Hippocampal formation (tissue), 2 donors: ENCODE measurements around the gene SPSB3.

Experiments
- DNase-seq, 2 donors: peaks; one replicate each; lab custom pipeline; 2025; lab: John Stamatoyannopoulos, UW

The SPSB3 gene

DNA sequence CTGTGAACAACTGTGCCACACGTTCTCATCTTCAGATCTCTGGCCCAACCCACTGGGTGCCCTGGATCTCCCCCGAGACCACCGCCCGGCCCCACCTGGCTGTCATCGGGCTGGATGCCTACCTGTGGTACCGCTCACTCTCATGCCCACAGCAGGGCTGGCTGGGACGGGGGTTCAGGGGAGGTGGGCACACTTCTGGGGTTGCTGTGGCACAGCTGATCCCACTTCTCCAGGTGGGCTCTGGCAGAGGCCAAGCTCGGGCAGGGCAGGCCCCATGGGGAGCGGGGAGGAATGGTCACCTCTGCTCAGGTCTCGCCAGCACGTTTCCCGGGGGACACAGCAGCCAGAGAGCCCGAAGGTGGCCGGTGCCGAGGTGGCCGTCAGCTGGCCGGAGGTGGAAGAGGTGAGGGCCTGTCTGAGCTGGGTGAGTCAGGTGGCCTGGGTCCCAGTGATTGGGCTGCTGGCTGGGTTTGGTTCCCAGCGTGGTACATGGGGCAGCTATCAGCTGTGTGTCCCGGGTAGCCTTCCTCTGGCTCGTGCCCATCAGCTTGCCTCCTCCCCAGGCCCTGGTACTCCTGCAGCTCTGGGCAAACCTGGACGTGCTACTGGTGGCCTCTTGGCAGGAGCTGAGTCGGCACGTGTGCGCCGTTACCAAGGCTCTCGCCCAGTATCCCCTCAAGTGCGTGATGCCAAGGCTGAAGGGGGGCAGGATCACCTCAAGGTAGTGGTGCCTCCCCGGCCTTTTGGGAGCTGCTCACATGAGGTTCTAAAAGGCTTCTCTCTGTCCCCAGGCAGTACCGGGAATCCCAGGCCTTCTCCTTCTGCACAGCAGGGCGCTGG is 7.1 kb downstream of the SPSB3 start:
- no peak for DNase-seq

DNA sequence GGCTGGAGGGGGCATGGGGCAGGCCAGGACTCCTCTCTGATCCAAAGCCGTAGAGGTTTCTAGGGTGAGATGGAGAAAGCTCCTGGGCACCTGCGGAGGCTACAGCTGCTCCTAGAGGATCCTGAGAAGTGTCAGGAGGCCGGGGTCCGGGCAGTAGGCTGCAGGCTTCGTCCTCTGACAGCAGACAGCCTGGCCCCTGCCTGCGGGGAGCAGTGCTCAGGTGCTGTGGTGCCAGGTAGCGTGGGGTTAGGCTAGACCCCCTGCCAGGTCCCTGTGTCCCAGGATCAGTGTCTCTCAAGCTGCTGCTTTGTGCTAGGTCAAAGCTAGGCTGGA is 8.0 kb downstream of the SPSB3 start:
- no peak for DNase-seq

DNA sequence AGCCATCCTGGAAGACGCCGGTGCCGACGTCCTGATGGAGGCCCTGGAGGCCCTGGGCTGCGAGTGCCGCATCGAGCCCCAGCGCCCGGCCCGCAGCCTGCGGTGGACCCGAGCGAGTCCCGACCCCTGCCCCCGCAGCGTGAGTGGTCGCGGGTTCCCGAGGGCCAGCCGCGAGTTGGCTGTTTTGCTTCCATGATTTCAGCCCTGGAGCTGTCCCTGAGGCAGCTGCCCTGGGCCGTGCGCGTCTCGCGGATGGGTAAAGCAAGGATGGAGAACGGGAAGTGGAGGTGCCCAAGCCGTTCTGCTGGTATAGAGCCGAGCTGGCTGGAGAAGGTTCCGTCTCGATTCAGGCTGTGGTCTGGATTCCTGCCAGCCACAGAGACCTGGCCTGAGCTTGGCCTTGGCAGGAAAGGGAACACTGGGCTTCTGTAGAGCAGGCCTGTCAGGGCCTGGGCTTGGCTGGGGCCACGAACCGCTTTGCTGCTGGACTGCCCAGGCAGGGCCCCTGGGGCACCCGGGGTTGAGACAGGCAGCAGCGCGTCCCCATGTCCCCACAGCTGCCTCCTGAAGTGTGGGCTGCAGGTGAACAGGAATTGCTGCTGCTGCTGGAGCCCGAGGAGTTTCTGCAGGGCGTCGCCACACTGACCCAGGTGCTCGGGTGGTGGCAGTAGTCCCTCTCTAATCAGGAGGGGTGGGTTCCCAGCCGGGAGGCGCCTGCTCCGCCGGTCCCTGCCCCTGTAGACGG is 8.5 kb downstream of the SPSB3 start:
- no peak for DNase-seq

DNA sequence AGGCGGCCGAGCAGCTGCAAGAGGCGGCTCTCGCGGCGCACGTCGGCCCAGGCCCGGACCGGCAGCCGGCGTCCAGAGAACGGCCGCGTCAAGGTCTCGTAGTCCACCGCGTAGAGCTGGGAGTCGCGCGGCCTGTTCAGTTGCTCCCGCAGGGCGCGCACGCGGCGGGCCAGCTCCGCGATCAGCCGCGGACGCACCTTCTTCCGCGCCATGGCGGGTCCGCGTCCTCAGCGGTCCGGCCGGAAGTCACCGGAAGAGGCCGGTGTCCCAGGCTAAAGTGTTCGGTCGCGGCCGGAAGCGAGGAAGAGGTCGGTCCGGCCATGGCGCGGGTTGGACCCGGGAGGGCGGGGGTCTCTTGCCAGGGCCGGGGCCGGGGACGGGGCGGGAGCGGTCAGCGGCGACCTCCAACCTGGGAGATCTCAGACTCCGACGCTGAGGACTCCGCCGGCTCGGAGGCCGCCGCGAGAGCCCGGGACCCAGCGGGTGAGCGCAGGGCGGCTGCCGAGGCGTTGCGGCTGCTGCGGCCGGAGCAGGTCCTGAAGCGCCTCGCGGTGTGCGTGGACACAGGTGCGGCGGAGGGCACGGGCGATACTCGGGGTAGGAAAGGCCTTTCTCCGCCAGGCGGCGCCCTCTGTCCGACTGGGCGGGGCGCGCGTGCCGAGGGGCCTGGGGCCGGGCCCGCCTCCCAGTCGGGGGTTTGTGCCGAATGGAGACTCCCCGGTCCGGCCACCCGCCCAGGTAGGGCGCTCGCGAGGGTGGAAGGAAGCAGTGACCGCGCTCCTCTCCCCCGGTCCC is 9.3 kb downstream of the SPSB3 start, which contains the start of gene MRPS34:
Gene MRPS34, minus strand, starts transcription at position 227 of the 795 bp plus-strand sequence. Its CDS starts 15 bp downstream, at position 212.
- DNase-seq: peak; percentile 70 to 74

DNA sequence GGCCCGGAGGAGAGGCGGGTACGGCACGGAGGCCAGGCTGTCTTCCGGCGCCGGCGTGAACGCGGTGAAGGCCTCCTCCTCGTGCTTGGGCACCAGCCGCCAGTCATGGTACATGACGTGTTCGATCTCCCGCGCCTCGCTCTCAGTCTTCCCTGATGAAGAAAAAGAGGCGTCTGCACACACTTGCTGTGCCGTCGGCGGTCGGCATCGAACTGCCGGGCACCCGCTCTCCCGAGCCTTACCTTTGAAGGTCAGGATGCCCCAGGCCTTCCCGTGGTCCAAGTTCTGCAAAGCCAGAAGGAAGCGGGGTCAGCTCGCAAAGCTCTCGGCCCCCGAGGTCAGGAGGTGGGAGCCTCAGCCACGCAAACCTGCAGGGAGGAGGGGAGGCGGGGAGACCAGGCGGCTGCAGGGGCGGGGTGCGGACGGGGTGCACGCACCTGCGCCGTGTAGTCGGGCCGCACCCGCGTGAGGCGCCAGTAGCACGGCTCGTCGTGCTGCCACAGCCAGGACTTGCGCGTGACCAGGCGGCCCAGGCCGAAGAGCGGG is 9.9 kb downstream of the SPSB3 start, which contains the start of gene EME2:
Gene EME2, plus strand, starts transcription at position 449 of the 546 bp plus-strand sequence. CDS start 418 bp downstream, outside the sequence.
- DNase-seq: no peak

DNA sequence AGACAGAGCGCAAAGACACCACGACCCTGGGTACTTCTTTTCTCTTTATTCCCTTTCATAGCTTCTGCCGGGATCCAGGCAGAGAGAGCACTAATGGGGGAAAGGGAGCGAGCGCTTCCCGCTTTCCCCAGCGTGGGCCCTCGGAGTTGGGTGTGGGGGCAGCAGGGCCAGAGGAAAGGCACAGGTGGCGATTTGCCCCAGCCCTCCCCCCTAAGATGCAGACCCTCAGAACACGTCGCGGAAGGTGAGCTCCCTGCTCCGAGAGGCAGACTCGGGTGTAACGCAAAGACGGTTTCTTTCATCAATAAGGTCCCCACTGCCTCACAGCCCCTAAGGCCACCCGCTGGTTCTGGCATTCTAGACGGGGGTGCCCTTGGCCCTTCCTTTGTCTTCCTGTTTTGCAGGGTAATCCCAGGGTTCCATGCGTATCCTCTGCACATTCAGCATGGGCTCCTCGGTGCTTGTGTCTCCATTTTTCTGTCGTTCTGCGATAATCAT is 10.5 kb downstream of the SPSB3 start:
- no peak for DNase-seq

DNA sequence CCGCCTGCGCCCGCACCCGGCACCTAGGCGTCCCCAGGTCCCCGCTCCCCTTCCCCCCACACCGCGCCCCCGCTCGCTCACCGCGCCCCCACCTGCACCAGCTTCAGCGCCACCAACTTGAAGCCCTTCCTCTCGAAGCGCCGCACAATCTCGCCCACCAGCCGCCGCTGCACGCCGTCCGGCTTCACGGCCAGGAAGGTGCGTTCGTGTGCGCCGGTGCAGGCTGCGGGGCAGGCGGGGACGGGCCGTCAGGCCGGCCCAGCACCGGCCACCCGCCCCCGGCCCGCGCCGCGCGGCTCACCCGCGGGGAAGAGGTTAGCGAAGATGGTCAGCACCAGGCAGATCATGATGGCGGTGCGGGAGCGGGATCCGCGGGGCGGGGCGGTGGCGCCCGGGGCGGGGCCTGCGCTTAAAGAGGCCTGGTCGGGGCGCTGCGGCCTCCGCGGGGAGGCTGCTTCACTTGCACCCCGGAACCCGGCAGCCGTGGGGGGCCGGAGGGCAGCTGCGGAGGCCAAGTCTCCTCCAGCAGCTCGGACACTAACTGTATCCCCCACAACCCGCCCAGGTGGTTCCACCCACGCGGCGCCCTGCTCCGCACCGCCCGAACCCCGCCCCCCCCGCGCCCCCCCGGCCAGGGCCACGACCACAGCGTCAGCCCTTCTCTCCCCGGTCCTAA is 11.0 kb downstream of the SPSB3 start, which contains the start of gene NME3:
Gene NME3, minus strand, starts transcription at position 356 of the 676 bp plus-strand sequence. Its CDS starts 9 bp downstream, at position 347.
- peak; percentile 41 to 62 for DNase-seq

DNA sequence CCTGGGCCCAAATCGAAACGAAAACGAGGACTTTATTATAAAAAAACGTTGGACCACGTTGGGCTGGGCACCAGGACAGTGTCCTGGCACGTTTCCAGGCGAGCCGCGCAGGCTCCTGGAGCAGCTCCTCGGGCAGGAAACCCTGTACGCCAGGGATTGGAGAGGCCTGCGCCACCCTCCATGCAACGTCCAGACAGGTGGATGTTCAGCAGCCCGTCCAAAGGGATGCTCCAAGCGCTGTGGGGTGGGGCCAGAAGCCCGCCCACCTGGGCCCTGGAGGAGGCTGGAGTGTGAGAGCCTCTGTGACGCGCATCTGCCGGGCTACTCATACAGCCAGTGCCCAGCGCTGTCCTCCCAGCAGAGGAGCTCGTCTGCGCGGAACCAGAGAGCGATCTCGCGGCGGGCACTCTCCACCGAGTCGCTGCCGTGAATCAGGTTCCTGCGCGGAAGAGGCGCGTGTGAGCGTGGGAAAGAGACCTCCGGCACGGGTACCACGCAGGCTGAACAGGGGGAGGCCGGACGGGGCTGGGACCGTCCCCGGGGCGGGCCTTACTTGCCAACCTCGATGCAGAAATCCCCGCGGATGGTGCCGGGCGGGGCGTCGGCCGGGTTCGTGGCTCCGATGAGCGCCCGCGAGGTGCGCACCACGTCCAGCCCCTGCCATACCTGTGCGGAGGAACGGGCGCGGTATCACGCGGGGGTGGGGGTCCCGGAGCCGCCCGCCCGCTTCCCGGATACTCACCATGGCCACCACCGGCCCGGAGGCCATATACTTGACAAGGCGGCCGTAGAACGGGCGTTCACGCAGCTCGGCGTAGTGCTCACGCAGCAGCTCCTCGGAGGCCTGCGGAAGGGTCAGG is 11.8 kb downstream of the SPSB3 start:
- peak in 1 of 2 donors; percentile 14 for DNase-seq

DNA sequence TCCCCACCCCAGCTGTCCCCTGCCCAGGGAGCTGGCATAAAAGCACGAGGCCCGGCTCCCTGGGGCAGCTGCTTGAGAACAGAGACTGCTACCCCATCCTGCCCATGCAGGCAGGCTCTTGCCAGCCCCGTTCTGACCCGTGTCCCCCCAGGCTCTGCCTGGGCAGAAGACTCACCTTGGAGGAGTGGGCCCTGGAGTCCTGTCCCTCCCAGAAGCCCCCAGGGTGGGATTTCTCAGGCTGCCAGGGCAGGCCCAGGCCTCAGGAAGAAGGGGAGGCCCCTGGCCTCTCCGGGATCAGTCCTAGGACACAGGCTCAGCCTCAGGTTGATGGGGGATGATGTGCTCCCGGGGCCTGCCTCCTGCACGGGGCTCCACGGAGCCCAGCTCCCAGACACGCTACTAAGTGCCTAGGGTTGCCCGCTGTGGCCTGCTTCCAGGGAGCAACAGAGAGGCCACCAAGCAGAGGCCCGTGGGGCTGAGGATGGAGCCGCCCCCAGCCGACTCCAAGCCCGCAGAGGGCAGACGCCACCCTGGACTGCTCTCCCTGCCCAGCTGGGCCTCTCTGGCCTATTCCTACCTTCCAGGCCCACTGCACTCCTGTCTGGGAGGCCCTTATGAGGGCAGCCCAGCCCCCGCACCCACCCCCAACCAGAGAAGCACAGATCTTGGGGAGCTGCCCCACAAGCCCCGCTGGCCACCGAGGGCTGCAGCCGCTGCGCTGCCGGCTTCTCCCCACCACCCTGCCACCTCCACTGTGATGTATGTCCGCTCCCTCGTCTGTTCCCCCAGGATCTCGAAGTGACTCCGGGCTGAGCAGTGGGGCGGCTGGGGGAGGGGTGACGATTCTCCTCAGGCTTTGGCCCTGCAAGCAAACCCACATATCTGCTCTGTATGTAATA is 12.7 kb downstream of the SPSB3 start:
- DNase-seq: no peak

DNA sequence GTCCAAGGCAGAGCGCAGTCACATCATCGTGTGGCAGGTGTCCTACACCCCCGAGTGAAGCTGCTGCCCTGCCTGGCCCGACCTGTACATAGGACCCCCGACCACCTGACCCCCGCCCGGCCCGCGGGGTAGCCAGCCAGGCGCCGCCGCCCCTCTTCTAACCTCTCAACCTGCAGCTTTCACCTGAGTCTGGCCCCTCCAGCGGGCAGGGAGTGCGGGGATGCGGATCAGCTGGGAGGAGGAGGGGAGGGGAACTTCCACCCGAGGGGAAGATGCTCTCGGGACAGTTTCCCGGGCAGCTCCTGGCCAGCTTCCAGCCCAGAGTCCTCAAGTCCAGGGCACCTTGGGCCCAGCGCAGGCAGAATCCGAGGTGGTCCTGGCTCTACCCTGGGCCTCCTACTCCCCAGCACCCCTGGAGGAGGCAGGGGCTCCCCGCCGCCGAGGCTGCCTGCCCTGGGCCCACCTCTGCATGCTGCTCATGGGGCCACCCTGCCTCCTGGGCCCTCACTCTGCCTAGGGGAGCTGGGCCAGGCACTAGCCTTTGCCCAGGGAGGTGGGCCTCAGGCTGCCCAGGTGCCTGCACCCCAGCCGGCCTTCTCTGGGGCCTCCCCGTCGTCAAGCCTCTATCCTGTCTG is 13.5 kb downstream of the SPSB3 start:
- no peak for DNase-seq

DNA sequence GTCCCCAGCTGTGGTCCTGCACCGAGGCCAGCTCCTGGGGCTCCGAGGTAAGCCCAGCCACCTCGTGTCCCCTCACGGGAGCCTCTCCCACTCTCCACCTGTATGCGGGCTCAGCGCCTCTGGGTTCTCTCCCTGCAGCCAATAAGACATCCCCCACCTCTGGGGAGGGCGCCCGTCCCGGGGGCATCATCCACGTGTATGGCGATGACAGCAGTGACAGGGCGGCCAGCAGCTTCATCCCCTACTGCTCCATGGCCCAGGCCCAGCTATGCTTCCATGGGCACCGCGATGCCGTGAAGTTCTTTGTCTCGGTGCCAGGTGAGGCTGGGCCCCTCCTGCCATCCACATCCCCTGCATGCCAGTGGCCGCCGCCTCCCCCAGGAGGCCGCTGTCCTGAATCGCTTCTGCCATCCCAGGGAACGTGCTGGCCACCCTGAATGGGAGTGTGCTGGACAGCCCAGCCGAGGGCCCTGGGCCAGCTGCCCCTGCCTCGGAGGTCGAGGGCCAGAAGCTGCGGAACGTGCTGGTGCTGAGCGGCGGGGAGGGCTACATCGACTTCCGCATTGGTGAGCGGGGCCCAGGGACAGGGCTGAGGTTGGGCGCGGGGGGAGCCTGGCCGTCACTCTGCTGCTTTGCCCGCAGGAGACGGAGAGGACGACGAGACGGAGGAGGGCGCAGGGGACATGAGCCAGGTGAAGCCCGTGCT is 14.2 kb downstream of the SPSB3 start:
- no peak for DNase-seq

DNA sequence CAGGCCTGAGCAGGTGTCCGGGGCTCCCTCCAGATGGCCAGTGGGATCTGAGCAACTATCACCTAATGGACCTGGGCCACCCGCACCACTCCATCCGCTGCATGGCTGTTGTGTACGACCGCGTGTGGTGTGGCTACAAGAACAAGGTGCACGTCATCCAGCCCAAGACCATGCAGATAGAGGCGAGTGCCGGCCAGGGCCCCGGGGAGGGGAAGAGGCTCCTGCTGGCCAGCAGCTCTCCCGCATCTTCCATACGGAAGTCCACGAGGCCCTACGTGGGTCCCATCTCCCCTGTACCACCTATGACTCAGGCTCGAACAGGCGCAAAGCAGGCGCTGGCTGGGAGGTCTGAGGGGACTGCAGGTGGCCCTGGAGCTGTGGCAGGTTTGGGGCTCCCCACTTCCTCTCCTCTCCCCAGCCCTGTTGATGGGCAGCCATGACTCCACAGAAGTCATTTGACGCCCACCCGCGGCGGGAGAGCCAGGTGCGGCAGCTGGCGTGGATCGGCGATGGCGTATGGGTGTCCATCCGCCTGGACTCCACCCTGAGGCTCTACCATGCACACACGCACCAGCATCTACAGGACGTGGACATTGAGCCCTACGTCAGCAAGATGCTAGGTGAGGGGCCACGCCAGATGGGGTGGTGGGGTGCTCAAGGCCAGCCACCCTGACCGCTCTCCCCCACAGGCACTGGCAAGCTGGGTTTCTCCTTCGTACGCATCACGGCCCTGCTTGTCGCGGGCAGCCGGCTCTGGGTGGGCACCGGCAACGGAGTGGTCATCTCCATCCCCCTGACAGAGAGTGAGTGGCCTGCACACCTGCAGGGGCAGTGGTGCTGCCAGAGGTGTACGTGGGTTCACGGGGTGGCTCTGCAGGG is 15.0 kb downstream of the SPSB3 start:
- DNase-seq: no peak

DNA sequence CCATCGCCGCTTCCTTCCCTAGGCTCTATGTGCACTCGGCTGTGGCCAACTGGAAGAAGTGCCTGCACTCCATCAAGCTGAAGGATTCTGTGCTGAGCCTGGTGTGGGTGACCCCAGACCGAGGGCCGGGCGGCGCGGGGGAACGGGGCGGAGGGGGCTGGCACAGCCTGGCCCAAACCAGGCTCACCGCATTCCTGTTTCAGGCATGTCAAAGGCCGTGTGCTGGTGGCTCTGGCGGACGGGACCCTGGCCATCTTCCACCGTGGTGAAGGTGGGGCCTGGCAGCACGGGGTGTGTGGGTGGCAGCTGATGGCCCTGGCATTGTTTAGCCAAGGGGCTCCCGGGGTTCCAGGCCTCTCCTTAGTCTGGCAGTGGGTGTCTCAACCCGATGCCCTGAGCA is 15.7 kb downstream of the SPSB3 start:
- no peak for DNase-seq

DNA sequence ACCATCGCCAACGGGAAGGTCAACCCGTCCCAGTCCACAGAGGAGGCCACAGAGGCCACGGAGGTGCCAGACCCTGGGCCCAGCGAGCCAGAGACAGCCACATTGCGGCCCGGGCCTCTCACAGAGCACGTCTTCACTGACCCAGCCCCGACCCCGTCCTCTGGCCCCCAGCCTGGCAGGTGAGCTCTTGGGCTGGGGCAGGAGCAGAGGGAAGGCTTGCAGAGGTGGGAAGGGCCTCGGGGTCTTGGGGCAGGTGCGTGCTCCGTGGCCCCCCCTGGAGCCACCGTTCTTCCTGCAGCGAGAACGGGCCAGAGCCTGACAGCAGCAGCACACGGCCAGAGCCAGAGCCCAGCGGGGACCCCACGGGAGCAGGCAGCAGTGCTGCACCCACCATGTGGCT is 16.1 kb downstream of the SPSB3 start:
- no peak for DNase-seq

DNA sequence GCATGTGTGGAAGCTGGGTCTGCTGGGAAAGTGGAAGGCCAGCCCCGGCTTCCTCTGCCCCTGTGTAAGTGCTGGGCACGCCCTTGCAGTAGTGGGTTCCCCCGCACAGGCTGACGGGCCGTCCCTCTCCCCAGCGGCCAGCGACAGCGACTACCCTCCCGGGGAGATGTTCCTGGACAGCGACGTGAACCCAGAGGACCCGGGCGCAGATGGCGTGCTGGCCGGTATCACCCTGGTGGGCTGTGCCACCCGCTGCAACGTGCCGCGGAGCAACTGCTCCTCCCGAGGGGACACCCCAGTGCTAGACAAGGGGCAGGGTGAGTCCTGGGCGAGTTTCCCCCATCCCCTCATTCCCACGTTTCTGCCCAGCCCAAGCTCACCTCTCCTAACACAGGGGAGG is 16.5 kb downstream of the SPSB3 start:
- DNase-seq: no peak

DNA sequence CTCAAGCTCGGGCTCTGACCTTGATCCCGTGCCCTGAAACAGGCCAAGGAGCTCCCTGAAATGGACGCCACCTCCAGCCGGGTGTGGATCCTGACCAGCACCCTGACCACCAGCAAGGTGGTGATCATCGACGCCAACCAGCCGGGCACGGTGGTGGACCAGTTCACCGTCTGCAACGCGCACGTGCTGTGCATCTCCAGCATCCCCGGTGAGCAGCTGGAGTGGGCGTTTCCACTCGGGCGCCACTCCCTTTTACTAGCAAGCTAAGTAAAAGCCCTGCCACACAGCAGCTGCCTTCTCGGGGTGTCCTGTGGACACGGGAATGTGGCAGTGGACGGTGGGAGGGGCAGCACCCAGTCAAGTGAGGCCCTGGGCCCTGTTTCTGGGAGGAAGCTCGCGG is 17.4 kb downstream of the SPSB3 start:
- no peak for DNase-seq
